Neuronal stem cell (in vitro differentiated cells): ENCODE measurements around the gene FLII.

Experiments
- DNase-seq: peaks from one replicate; pipeline ENCODE4 v3.0.0-alpha.2; 2013; ENCODE audit warnings: low spot score
- H2AFZ ChIP-seq: one replicate; pipeline ENCODE4 v1.6.1; 2013; ENCODE audit warnings: mild to moderate bottlenecking, low read length, inconsistent platforms
- H2AK5ac ChIP-seq: 2 replicates; pipeline ENCODE4 v1.6.1; 2013; ENCODE audit warnings: low read depth, mild to moderate bottlenecking, inconsistent platforms, low read length, moderate library complexity, mixed read lengths
- H2BK120ac ChIP-seq: 2 replicates; pipeline ENCODE4 v1.6.1; 2013; ENCODE audit warnings: low read depth, mild to moderate bottlenecking, inconsistent platforms, low read length, moderate library complexity, mixed read lengths
- H2BK12ac ChIP-seq: one replicate; pipeline ENCODE4 v1.6.1; 2013; ENCODE audit warnings: low read length, inconsistent platforms
- H2BK15ac ChIP-seq: 2 replicates; pipeline ENCODE4 v1.6.1; 2013; ENCODE audit warnings: mild to moderate bottlenecking, low read length, inconsistent platforms, mixed read lengths
- H2BK5ac ChIP-seq: one replicate; pipeline ENCODE4 v1.6.1; 2013; ENCODE audit warnings: inconsistent platforms, mild to moderate bottlenecking, low read length, moderate library complexity
- H3K14ac ChIP-seq: one replicate; pipeline ENCODE4 v1.6.1; 2013; ENCODE audit warnings: low read length, inconsistent platforms
- H3K18ac ChIP-seq: 2 replicates; pipeline ENCODE4 v1.6.1; 2013; ENCODE audit warnings: low read length, inconsistent platforms
- H3K23ac ChIP-seq: 2 replicates; pipeline ENCODE4 v1.6.1; 2013; ENCODE audit warnings: low read depth, mild to moderate bottlenecking, mixed read lengths, low read length, inconsistent platforms; ENCODE audit not compliant: poor library complexity
- H3K27ac ChIP-seq: replicated peaks from 3 replicates; pipeline ENCODE4 v1.5.1; 2013; ENCODE audit warnings: low read length, inconsistent platforms
- H3K27me3 ChIP-seq, 3 experiments: 2 replicates each; pipeline ENCODE4 v1.6.1; 2013; ENCODE audit warnings: low read length in 3 of 3, mild to moderate bottlenecking in 2 of 3, inconsistent platforms in 1 of 3, low read depth in 1 of 3, mixed read lengths in 1 of 3, moderate library complexity in 1 of 3; ENCODE audit not compliant: control insufficient read depth in 3 of 3, insufficient read depth in 3 of 3
- H3K36me3 ChIP-seq, 2 donors: replicated peaks in 1 of 2; 2 replicates each; pipeline ENCODE4 v1.6.1; 2013; ENCODE audit warnings: low read length in 2 of 2; ENCODE audit not compliant: control insufficient read depth in 2 of 2, insufficient read depth in 2 of 2
- H3K4ac ChIP-seq: 2 replicates; pipeline ENCODE4 v1.6.1; 2013; ENCODE audit warnings: inconsistent platforms, mild to moderate bottlenecking, low read length, moderate library complexity
- H3K4me1 ChIP-seq, 2 donors: 1 replicate in 1 of 2; 2 replicates in 1 of 2; pipeline ENCODE4 v1.6.1; 2013; ENCODE audit warnings: low read length in 2 of 2, low read depth in 1 of 2; ENCODE audit not compliant: control insufficient read depth in 2 of 2, insufficient read depth in 1 of 2
- H3K4me2 ChIP-seq: one replicate; pipeline ENCODE4 v1.6.1; 2013; ENCODE audit warnings: mild to moderate bottlenecking, low read length, inconsistent platforms; ENCODE audit not compliant: insufficient read depth, poor library complexity, severe bottlenecking
- H3K4me3 ChIP-seq, 2 donors: 2 replicates each; pipeline ENCODE4 v1.5.1; 2013; ENCODE audit warnings: low read length in 2 of 2, mild to moderate bottlenecking in 2 of 2, inconsistent platforms in 1 of 2, moderate library complexity in 1 of 2
- H3K79me1 ChIP-seq: one replicate; pipeline ENCODE4 v1.6.1; 2013; ENCODE audit warnings: low read depth, mild to moderate bottlenecking, inconsistent platforms, low read length, moderate library complexity
- H3K9ac ChIP-seq: one replicate; pipeline ENCODE4 v1.6.1; 2013; ENCODE audit warnings: mild to moderate bottlenecking, low read depth, low read length, inconsistent platforms; ENCODE audit not compliant: poor library complexity
- H3K9me3 ChIP-seq, 2 donors: replicated peaks in 1 of 2; 2 replicates each; pipeline versions ENCODE3 to v1.6.1; 2013; ENCODE audit warnings: low read length in 2 of 2, mild to moderate bottlenecking in 2 of 2, inconsistent platforms in 1 of 2, low read depth in 1 of 2, mixed read lengths in 1 of 2, moderate library complexity in 1 of 2; ENCODE audit not compliant: control insufficient read depth in 2 of 2, insufficient read depth in 1 of 2
- H4K8ac ChIP-seq: one replicate; pipeline ENCODE4 v1.6.1; 2013; ENCODE audit warnings: low read depth, mild to moderate bottlenecking, inconsistent platforms, low read length, moderate library complexity
- H4K91ac ChIP-seq: one replicate; pipeline ENCODE4 v1.6.1; 2013; ENCODE audit warnings: low read length, low read depth, mild to moderate bottlenecking, inconsistent platforms; ENCODE audit not compliant: poor library complexity
- WGBS, 2 donors: extraction: QIAGEN DNeasy Blood & Tissue Kit; methylation state at CpG; one replicate each; pipeline ENCODE4 v1.1.7; 2013; ENCODE audit warnings: missing lambda C conversion rate in 2 of 2, mixed read lengths in 1 of 2; ENCODE audit not compliant: insufficient read length in 2 of 2, insufficient replicate concordance in 1 of 2; ENCODE audit errors: extremely low coverage in 2 of 2; 5-methylcytosine and 5-hydroxymethylcytosine counted together

FLII gene

GRCh38 chr17:18253187-18253884 lies 5.2 kb downstream of the FLII start:
- Histone ChIP-seq H3K23ac (peak overlapping the region; percentile 43), H3K18ac (no peak overlapping the region), H3K27ac (no peak overlapping the region), H3K9me3 (no peaks in the 10 kb centered on the region), H3K4me3 (no peak overlapping the region), H3K27me3 (no peaks in the 10 kb centered on the region), H2BK120ac (no peak overlapping the region), H3K79me1 (peaks cover 22% of the 10 kb centered on the region), H3K36me3 (peaks cover 64 to 79% of the 10 kb centered on the region in 2 donors), H2AFZ (no peak overlapping the region), H2AK5ac (no peak overlapping the region), H3K4me1 (peaks cover 5 to 6% of the 10 kb centered on the region in 2 donors), H4K91ac (no peak overlapping the region), H3K14ac (no peak overlapping the region), H2BK12ac (no peak overlapping the region), H3K9ac (peak overlapping the region; percentile 63), H3K4me2 (no peak overlapping the region), H4K8ac (no peak overlapping the region), H2BK5ac (peak overlapping the region; percentile 39), H3K4ac (no peak overlapping the region), H2BK15ac (no peak overlapping the region)
- DNase-seq, result no peak
- WGBS, 2 donors, result no CpG with 5 or more reads among the region's 16 CpGs

- Histone ChIP-seq H2BK5ac (no peak overlapping the region), H3K79me1 (peaks cover 16% of the 10 kb centered on the region), H3K27me3 (no peaks in the 10 kb centered on the region), H2BK120ac (no peak overlapping the region), H2BK15ac (no peak overlapping the region), H3K4me1 (peaks cover 0 to 6% of the 10 kb centered on the region in 2 donors), H3K9me3 (no peaks in the 10 kb centered on the region), H3K23ac (no peak overlapping the region), H3K14ac (no peak overlapping the region), H3K36me3 (peaks cover 71 to 91% of the 10 kb centered on the region in 2 donors), H2AFZ (no peak overlapping the region), H2AK5ac (no peak overlapping the region), H3K18ac (no peak overlapping the region), H2BK12ac (no peak overlapping the region), H4K8ac (no peak overlapping the region), H3K9ac (no peak overlapping the region), H3K4me3 (no peak overlapping the region), H4K91ac (peak overlapping the region; percentile 25), H3K27ac (no peak overlapping the region), H3K4me2 (no peak overlapping the region), H3K4ac (no peak overlapping the region)
- no peak for DNase-seq
- no CpG with 5 or more reads among the region's 5 CpGs for WGBS, 2 donors
These were observed 6.4 kb downstream of the FLII start for GRCh38 chr17:18252160-18252559.

GRCh38 chr17:18251204-18251603 lies 7.3 kb downstream of the FLII start:
- Histone ChIP-seq H3K4ac (no peak overlapping the region), H2BK120ac (no peak overlapping the region), H3K23ac (no peak overlapping the region), H2AK5ac (no peak overlapping the region), H2AFZ (no peak overlapping the region), H3K9ac (no peak overlapping the region), H4K91ac (no peak overlapping the region), H3K36me3 (peaks cover 72 to 92% of the 10 kb centered on the region in 2 donors), H2BK5ac (peak overlapping the region; percentile 35), H4K8ac (no peak overlapping the region), H3K9me3 (no peaks in the 10 kb centered on the region), H3K27me3 (no peaks in the 10 kb centered on the region), H3K4me3 (no peak overlapping the region), H3K14ac (no peak overlapping the region), H3K27ac (no peak overlapping the region), H3K4me1 (peaks cover 0 to 9% of the 10 kb centered on the region in 2 donors), H2BK12ac (no peak overlapping the region), H3K4me2 (no peak overlapping the region), H3K18ac (no peak overlapping the region), H2BK15ac (no peak overlapping the region), H3K79me1 (peaks cover 9% of the 10 kb centered on the region)
- no CpG with 5 or more reads among the region's 15 CpGs for WGBS, 2 donors
- DNase-seq, result no peak

GRCh38 chr17:18250708-18251107 lies 7.8 kb downstream of the FLII start:
- Histone ChIP-seq H3K18ac (no peak overlapping the region), H3K14ac (no peak overlapping the region), H3K4ac (no peak overlapping the region), H3K9ac (no peak overlapping the region), H4K8ac (no peak overlapping the region), H3K23ac (peak overlapping the region; percentile 14), H2BK12ac (no peak overlapping the region), H4K91ac (no peak overlapping the region), H3K9me3 (no peaks in the 10 kb centered on the region), H2AFZ (no peak overlapping the region), H2AK5ac (no peak overlapping the region), H3K27ac (no peak overlapping the region), H2BK15ac (no peak overlapping the region), H3K79me1 (peaks cover 8% of the 10 kb centered on the region), H2BK120ac (no peak overlapping the region), H3K4me3 (no peak overlapping the region), H2BK5ac (peak overlapping the region; percentile 35), H3K27me3 (no peaks in the 10 kb centered on the region), H3K4me1 (peaks cover 0 to 9% of the 10 kb centered on the region in 2 donors), H3K4me2 (no peak overlapping the region), H3K36me3 (peaks cover 74 to 92% of the 10 kb centered on the region in 2 donors)
- DNase-seq, result no peak
- no CpG with 5 or more reads among the region's 14 CpGs for WGBS, 2 donors
